Inferior parietal cortex (tissue), 1 donor: ENCODE measurements around the gene ADGRB3.

ENCODE experiments used
- DNase-seq: peaks from one replicate; pipeline ENCODE4 v3.0.0-alpha.2; 2016; ENCODE audit errors: extremely low spot score

ADGRB3 gene

DNA sequence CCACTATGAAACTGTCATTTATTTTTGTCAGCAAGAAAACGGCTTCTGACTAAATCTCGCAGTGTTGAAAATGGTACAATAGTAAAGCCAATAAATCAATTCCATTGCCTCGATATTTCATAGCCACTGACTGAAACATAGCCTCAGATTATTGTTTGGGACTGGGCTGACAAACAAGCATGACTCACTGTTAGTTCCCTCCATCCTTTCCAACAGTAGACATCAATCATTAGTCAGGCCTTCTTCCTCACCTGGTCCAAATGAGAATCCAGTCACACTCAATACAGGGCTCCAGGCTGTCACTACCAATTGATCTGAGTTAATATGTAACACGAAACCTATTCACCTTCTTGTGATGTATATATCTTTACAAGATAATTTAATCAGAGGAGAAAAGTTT lies 66.1 kb downstream of the ADGRB3 start:
- DNase-seq: no peak

DNA sequence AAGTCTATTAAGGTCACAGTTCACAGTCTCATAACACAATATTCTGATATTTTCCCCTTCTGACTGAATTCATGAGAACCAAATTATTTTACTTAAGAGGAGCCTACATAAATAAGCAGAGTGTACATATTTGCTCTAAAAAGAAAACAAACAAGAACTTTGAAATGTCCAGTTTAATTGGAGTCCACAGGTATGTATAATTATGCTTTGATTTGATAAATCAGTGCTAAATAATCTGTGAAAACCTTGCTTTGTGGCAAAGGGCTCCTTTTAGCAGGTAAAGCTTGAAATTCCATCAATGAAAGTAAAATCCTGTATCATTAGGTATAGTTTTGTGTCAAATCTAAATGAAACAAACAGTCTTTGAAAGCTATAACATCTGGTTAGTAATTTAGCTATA lies 69.4 kb downstream of the ADGRB3 start:
- DNase-seq: no peak

DNA sequence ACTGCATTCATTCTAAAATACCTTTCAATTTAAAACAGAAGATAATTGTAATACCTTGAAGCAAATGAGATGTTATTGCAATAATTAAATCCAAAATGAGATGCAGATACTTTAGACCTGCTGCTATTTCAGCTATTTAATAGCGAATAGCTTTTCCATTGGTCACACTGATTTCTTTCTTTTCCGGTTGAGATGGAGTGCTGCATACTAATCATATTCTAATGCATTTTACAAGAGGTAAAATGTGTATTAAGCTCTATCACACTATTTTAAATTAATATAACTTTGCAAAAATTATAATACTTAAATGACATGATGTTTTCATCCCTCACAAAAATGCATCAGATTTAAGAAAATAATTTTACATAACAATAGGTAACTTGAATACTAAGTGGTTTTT lies 74.0 kb downstream of the ADGRB3 start:
- no peak for DNase-seq

DNA sequence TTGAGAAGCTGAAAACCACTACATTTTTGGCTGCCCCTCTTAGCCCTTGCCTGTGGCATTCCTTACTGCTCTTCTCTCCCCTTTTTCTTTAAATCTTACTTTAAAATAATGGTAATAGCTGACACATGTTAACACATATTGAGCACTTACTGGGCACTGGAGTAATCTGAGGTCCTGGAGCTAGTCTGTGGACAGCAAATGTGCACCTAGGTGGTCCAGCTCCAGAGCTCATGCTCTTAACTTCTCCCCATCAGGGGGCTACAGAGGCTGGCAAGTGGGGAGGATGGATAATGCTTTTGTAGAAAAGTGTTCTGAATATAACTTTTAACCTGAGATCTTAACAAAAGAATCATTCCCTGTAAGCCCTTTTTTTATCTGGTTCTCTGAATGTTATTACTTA lies 74.8 kb downstream of the ADGRB3 start:
- DNase-seq: no peak

DNA sequence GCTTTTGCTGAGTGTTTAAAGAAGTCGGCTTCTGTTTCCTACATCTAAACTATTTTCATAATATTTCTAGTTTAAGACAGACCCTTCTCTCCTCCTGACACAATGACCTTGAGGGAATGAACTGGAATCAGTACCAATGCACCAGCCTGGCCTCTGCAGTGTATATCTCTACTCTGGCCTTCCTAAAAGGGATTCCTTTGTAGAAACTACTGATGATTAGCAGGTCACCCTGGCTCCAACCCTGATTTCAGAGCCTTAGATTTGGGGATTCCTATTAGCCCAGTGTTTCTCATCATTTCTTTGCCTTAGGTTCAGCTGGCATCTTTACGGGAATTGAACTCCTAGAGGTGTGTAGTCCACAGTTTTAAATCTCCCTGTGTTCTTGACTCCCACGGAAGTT lies 75.4 kb downstream of the ADGRB3 start:
- no peak for DNase-seq

DNA sequence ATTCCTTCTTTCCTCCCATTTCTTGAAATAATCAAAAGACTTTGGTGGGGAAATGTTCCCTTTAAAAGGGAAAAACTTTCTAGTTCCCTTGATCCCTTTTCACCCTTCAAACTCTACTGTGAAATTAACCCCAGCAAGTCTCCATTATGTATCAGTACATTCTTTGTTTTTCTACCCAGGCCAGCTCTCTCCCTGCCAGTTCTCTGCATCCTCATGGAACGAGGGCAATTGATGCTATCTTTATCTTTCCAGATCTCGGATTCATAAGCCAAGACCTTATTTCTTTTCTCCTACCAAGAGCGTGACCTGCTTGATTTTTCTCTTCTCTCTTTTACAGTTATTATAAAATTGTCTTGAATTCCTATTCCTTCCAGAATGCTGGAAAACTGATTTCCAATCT lies 75.8 kb downstream of the ADGRB3 start:
- no peak for DNase-seq

DNA sequence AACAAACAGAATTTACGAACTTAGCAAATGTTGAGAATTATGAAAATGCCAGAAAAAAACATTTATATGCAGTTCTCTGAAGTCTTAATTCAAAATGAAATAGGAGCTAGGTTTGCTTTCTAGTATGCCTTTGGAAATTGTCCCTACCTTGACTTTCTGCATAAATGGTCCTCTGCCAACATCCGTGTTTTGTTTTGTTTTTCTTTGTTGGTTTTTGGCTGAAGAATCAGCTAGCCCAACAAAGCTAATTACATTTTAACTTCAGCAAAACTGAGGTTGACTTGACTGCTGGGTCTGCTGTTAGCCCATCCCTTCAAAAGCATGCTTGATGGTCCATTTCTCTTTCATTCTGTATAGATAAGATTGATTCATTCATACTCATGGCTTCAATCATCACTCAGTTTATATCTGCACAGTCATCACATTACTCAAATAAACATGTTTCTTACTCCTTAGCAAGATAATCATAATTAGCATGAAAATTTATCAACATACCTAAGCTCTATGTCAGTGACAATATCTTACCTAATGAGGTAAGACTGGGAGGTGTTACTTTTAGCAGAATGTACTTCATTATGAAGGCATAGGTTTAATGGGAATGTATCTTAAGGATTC lies 76.4 kb downstream of the ADGRB3 start:
- no peak for DNase-seq

DNA sequence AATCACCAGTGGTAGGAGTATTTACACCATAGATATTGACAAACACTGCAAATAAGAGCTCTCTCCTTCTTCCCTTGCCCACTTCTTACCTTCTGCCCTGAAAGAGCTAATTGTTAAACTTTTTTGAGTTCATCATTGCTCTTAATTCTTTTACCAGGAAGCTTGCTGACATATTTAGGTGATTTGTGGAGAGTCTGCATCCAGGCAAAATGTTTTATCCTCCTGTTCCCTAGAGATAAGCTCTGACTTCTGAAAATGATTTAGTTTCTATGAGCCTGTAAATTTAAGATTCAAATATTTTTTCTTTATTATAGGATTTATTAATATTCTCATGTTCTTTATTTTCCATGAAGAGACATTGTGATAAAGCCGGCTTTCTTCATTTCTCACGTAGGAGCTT lies 81.5 kb downstream of the ADGRB3 start:
- no peak for DNase-seq

DNA sequence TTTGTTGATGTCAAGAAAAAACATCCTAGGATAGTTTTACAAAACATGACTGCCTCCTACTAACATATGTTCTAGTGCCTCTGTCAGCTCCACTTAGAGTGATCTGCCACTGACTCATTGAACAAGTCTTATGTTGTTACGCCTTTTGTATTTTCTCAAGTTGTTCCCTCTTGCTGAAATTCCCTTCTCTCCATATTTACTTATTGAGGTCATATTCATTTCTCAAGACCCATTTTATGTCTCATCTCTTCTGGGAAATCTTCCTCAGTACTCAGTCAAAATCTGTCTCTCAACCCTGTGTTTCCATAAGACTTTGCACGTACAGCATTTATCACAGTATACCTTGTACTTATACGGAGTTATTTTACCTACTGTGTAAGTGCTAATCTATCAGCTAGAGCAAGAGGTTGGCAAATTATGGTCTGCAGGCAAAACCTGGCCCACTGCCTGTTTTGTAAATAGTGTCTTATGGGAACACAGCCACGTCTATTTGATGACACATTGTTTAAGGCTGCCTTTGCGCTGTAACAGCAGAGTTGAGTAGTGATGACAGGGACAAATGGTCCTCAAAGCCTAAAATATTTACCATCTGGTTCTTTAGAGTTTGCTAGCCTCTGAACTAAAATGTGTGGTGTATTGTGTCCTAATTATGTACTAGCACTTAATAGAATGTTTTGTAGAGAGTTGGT lies 83.4 kb downstream of the ADGRB3 start:
- no peak for DNase-seq

DNA sequence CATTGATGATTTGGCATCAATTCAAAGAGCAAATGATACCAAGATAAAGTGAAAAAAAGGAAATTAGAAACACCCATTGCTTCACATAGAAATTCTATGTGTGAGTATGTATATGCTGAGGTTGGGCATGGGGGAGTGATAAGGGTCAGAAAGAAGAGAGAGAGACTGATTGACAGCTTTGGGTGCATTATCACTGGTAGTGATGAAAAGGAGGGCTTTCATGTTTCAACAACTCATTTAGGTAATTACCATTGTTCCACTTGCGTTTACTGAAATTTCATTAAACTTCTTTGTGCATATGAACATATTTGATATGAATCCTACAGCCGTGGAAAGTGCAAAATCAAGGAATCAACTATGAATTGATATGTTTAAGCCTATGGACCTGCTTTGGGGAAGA lies 84.7 kb downstream of the ADGRB3 start:
- DNase-seq: no peak

DNA sequence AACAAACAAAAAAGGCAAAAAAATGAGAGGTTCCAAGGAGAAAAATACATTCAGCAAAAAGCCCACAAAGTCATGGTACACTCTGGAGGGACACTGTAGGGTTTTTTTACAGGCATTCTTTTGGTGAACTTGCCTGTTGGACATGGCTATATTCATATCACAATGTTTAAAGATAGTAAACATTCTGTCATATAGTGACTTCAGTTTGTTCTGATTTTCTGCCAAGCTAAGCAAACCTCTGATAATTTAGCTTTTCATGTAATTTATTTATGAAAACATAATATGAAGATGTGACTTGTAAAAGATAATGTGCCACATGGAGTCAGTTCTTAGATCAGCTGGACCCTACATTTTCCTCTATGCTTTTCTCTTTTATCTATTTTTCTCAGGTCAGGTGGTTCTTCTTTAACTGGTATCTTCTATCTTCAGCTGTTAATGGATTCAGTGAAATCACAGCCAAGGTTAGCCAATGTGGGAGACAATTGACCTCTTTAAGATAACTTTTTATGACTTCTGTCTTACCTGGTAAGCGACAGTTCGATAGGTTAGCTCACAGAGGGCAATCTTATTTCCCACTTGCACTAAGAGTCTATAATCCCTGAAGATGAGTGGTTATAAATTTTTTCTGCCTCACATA lies 87.9 kb downstream of the ADGRB3 start:
- DNase-seq: no peak

DNA sequence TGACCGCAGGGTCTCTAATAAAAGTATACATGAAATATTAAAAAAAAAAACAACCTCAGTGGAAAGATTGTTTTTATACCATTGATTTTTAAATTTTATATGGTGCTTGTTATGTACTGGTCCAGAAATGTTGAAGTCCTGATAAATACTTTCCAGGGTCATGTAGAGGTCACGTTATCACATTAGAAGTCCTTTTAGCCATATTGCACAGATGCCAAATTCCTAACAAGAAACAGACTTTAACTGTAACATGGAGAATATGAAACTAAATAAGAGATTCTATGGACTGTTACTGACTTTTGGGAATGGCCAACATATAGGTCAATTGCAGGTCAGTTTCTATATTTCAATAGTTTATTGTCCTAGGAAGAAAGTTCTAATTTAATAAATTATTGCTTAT lies 89.0 kb downstream of the ADGRB3 start:
- no peak for DNase-seq

DNA sequence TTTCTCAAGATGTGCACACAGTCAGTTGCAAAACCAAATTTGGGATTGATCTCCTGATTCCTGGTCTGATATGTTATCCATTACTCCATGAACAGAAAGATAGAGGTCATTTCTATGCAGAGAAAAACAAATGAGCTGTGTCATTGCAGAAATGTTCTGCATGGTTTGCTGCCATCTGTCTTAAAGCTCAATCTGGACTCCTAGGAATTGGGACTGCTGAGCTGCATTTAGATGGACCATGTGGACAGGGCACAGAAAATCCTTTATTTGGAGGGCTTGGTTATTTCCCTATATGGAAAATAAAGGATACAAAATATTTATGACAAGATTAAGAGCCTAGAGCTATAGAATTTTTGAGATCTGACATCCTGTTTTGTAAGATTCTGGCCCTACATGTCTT lies 91.3 kb downstream of the ADGRB3 start:
- no peak for DNase-seq

DNA sequence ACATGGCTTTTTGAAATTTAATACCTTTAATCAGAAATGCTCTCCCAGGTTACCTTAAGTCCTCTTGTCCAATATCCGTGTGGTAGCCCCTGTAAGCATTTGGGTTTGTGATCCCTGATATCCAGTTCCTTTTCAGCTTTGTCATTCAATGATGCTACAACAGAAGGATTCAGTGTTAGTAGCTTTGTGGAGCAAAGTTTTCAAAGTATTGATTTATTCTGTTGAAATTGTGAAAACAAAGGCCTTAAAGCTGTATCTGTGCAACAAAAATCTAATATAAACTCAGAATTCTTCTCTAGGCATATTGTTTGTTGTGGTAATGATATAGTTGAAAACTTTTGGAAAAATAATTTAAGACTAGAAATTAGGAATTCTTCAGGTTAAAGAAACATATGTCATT lies 91.9 kb downstream of the ADGRB3 start:
- no peak for DNase-seq

DNA sequence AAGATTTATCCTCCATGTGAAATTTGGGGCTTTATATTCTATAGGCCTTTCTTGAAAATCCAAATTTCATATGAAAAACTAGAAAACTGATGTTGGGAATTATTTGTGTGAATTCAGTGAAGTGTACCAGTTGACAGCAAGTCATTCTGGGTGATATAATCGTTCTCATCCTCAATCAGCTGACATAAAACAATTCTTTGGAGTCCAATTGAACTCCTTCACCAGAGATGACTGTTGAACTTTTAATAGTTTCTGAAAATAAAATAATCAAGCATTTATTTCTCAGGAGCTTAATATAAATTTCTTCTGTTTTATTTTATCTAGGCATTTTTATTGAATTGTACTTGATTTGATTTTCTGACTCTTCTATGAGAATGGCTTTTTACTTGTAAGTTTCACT lies 92.6 kb downstream of the ADGRB3 start:
- DNase-seq: no peak

DNA sequence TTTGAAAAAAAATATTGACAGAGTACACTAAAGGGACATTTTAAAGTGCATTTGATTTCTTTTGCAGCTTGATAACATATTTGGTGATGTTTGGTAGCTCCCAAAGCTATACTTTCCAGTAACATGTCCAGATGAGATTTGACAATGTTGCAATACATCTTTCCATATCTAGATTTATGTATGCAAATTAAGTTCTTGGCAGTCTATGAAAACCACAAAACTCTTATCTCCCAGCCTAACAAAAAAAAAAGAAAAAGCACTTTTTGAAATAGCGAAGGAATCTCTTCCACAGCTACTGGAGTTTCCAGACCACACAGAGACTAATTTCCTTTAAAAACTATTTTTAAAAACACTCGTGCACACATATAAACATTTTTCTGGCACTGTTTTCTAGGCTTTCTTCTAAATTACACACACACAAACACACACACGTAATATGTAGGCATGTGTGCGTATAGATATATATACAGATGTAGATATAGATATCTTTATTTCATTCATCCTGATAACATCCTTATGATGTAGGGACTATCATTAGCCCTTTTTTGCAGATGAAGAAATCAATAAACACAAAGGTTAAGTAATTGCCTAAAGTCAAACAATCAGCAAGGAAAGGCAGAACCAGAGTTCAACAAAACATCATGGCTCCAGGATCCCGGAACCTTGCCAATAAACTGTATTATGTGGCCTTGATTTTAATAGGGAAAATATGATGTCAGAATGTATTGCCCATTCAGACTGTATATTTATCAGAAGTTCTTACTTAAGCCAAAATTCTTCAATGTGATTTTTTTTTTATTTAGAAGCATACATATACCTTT lies 93.3 kb downstream of the ADGRB3 start:
- no peak for DNase-seq

DNA sequence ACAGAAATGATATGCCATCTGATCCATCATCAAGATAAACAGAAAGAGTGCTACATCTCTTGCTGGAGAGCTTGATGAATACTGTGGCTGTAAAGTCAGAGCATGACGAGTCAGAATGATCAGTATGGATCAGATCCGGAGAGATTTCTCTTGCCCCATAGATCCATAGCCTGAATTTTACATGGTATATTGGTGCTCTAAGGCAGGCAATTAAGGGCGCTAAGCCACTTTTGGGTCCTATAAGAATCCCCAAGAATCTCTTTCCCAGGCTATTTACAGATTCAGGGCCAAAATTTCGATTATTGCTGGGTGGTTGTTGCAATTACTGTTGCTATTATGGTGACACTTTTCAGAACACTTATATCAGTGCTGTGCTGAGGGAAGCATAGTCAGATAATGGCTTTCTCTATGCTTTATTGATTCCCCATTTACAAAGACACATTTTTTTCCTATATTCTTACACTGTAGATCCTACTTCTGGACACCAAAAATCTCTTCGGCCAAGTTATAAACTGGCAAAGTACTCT lies 94.4 kb downstream of the ADGRB3 start:
- DNase-seq: peak; percentile 66

DNA sequence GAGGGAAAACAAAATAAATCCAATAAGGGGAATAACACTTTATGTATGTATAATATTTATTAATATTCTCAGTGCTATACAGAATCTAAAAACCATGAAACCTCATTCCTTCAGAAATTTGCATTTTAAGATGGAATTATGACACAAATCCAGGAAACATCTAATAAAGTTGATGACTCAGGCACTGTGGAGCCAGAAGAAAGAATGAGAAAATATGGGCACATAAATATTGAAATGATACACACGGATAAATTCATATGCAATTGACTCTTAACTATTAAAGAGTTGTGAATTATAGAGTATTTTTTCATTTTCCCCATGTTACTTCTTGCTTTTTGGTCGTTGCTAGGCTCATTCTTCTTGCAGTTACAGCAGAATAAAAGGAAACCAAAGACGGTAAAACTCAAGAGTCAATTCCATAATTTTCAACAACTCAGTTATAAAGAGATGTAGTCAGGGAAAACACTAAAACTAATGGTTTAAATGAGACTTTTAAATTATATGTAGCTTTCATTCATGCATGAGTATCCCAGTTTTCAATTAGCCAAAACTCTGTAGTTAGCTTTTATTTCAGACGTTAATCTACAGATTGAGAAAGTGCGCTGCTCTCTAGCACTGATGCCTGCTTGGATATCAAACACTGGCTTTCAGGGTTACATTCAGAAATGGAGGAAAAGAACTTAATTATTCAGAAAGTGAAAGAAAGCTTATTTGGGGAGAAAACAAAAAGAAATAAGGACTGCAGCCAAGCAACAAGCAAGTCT lies 95.4 kb downstream of the ADGRB3 start:
- DNase-seq: no peak

DNA sequence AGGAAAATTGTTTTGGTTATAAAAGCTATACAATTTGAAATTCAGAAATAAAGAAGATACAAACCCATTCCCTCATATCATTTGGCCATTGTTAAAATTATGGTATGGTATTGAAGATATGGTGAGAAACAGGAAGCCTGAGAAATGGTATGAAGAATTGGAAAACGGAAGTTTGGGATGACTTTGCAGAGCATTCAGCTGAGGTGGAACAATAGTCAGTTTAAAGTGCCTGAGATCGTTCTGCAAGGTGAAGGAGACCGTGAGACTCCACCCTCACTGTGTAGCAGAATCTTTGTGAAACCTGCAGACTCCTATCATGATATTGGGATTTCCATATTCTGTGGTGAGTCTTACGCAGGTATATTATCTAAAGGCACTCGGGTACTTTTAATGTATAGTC lies 97.3 kb downstream of the ADGRB3 start:
- no peak for DNase-seq

DNA sequence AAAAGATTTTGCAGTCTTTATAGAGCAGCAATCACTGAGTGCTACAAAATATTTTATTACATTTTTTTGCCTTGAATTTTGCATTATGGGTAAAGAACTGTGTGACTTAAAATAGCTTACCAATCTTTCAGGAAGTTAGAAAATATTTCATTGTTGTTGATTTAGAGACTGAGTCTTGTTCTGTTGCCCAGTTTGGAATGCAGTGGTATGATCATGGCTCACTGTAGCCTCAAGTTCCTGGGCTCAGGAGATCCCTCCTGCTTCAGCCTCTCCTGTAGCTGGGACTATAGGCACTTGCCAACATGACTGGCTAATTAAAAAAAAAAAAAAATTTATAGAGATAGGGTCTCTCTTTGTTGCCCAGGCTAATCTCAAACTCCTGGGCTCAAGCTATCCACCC lies 100.8 kb downstream of the ADGRB3 start:
- no peak for DNase-seq

DNA sequence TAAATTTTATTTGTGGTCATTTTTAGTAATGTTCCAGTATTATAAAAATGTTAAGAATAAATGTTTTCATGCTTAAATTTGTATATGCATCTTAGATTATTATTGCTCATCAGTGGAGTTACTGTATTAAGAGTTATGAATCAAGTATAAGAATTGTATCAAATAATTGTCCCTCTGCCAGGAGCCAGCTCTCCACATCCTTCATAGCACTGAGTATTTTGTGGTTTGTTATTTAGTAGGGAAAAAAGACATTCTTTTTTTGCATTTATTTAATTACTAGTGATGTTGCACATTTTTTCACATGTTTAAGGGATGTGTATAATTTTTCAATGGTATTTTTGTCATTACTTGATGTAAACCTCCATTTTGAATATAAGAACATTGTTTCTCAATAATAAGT lies 102.0 kb downstream of the ADGRB3 start:
- DNase-seq: no peak

DNA sequence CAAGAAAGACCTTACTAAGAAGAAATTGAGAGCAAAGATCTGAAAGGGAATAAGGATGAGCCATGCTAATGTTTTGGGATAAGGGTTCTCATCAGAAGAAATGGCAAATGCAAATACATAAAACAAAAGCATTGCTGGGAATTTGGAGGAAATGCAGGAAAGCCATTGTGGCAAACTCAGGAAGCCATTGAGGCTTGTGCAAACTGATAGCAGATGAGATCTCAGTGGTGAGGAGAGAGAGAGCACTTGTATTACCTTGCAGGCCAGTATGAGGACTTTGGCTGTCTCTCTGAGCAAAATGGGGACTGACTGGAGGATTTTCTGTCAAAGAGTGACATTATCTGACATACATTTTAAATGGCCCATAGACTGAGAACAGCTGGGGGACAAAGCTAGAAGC lies 103.0 kb downstream of the ADGRB3 start:
- no peak for DNase-seq
